ENCODE results near the gene PEX6. TPM values are rescaled to one million over a fixed set of nuclear protein-coding genes. Genes with fewer than 3 reads are reported as not detected.

The PEX6 gene
- total and polyA plus RNA-seq, 4 donors = 8.8 to 22.9 (median 13.8) TPM

GRCh38 chr6:42968783-42969182, 10.2 kb downstream of the PEX6 start:
- ATAC-seq (ENCODE audit: insufficient read depth, low FRiP score) = no peak
- no peak overlapping the region for H3K27ac ChIP-seq (ENCODE audit: low read depth in 1 of 2, low read length in 1 of 2)
- no peak for TF ChIP-seq CTCF (IDR thresholded peaks at IDR 0.05; ENCODE audit: control extremely low read depth, extremely low read depth)
- H3K4me3 ChIP-seq = no peak overlapping the region
- no peaks in the 10 kb centered on the region for H3K9me3 ChIP-seq (ENCODE audit: control insufficient read depth in 4 of 4, insufficient read depth in 3 of 4, low read length in 3 of 4)
- H3K9ac ChIP-seq (ENCODE audit: insufficient read depth in 1 of 2, low read length in 2 of 2) = no peak overlapping the region
- no peak for DNase-seq
- WGBS, 2 donors = 73 to 87% methylated on average over 4 of the region's 4 CpGs
- H3K36me3 ChIP-seq (ENCODE audit: control insufficient read depth in 4 of 4, insufficient read depth in 4 of 4, low read length in 4 of 4) = peaks cover 2 to 45% (median 13%) of the 10 kb centered on the region in 4 donors
- H3K27me3 ChIP-seq (ENCODE audit: control insufficient read depth in 3 of 3, insufficient read depth in 3 of 3, low read length in 2 of 3) = no peaks in the 10 kb centered on the region
- peaks cover 0 to 1% (median 0%) of the 10 kb centered on the region in 5 donors for H3K4me1 ChIP-seq (ENCODE audit: control insufficient read depth in 5 of 5, insufficient read depth in 5 of 5, low read length in 5 of 5)

DNA sequence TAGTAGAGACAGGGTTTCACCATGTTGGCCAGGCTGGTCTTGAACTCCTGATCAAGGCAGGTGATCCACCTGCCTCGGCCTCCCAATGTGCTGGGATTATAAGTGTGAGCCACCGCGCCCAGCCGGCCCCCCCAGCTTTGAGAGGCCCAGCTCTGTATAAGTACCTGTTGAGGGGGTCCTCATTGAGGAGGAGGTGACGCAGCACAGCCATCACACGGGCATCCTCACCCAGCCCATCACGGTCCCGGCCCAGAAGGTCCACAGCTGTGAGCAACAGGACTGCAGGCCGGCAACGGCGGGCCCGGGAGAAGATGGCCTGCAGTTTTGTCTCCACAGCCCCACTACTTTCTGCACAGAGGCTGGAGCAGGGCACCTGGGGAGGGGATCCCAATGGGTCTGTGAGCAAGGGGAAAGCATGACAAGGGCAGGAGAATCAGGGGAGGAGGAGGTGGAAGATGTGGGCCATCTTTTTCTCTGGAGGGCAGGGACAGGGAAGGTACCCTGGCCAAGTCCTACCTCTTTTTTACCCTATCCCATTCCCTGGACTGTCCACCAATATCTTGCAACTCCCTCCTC, 10.8 kb downstream of the PEX6 start:
- Histone ChIP-seq H3K4me3 (no peak overlapping the region), H3K9ac (ENCODE audit: insufficient read depth in 1 of 2, low read length in 2 of 2) (no peak overlapping the region), H3K27me3 (ENCODE audit: control insufficient read depth in 3 of 3, insufficient read depth in 3 of 3, low read length in 2 of 3) (no peaks in the 10 kb centered on the region), H3K4me1 (ENCODE audit: control insufficient read depth in 5 of 5, insufficient read depth in 5 of 5, low read length in 5 of 5) (no peaks in the 10 kb centered on the region), H3K27ac (ENCODE audit: low read depth in 1 of 2, low read length in 1 of 2) (no peak overlapping the region), H3K36me3 (ENCODE audit: control insufficient read depth in 4 of 4, insufficient read depth in 4 of 4, low read length in 4 of 4) (peaks cover 2 to 47% (median 13%) of the 10 kb centered on the region in 4 donors), H3K9me3 (ENCODE audit: control insufficient read depth in 4 of 4, insufficient read depth in 3 of 4, low read length in 3 of 4) (no peaks in the 10 kb centered on the region)
- WGBS, 2 donors = 96 to 98% methylated on average over 12 of the region's 12 CpGs
- ATAC-seq (ENCODE audit: insufficient read depth, low FRiP score) (no peak), DNase-seq (no peak)
- no peak for TF ChIP-seq CTCF (IDR thresholded peaks at IDR 0.05; ENCODE audit: control extremely low read depth, extremely low read depth)

DNA sequence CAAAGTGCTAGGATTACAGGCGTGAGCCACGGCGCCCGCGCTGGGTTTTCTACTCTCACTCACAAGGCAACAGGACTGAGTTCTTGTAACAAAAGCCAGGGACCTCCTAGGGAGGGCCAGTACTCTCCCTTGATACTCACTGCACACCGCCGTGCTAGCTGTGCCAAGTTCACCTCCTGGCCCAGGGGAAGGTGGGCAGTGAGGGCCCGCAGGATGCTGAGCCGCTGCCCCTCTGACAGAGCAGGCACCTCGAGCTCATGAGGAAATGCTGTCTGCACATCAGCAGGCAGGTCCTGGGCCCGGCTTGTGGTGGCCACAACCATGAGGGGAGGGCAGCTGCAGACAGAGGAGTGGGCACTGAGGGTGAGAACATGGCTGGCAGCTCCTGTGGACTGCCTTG, 11.8 kb downstream of the PEX6 start:
- Histone ChIP-seq H3K27me3 (ENCODE audit: control insufficient read depth in 3 of 3, insufficient read depth in 3 of 3, low read length in 2 of 3) (no peaks in the 10 kb centered on the region), H3K27ac (ENCODE audit: low read depth in 1 of 2, low read length in 1 of 2) (no peak overlapping the region), H3K4me1 (ENCODE audit: control insufficient read depth in 5 of 5, insufficient read depth in 5 of 5, low read length in 5 of 5) (no peaks in the 10 kb centered on the region), H3K9ac (ENCODE audit: insufficient read depth in 1 of 2, low read length in 2 of 2) (no peak overlapping the region), H3K4me3 (no peak overlapping the region), H3K36me3 (ENCODE audit: control insufficient read depth in 4 of 4, insufficient read depth in 4 of 4, low read length in 4 of 4) (peaks cover 2 to 52% (median 16%) of the 10 kb centered on the region in 4 donors), H3K9me3 (ENCODE audit: control insufficient read depth in 4 of 4, insufficient read depth in 3 of 4, low read length in 3 of 4) (no peaks in the 10 kb centered on the region)
- ATAC-seq (ENCODE audit: insufficient read depth, low FRiP score) = no peak
- no peak for DNase-seq
- TF ChIP-seq CTCF (IDR thresholded peaks at IDR 0.05; ENCODE audit: control extremely low read depth, extremely low read depth) = no peak
- 96 to 99% methylated on average over 11 of the region's 11 CpGs for WGBS, 2 donors

DNA sequence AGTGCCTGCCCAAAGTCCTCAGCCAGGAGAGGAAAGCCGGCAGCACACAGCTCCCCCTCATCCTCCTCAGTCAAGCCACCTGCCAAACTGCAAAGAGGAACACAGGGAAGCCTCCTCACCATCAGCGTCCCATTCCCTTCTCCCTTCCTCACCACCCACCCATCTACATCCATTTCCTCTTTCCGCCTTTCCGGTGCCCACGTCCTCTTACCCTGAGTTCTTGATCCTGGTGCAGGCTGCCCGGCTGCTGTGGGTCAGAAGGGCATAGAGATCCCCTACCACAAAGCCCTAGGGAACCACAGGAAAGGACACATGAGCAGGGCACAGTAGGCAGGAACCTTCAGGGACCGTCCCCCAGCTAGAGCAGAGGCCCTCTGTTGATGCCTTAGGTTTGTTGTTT, 12.4 kb downstream of the PEX6 start:
- no peaks in the 10 kb centered on the region for H3K9me3 ChIP-seq (ENCODE audit: control insufficient read depth in 4 of 4, insufficient read depth in 3 of 4, low read length in 3 of 4)
- no peaks in the 10 kb centered on the region for H3K4me1 ChIP-seq (ENCODE audit: control insufficient read depth in 5 of 5, insufficient read depth in 5 of 5, low read length in 5 of 5)
- no peak overlapping the region for H3K4me3 ChIP-seq
- 70 to 73% methylated on average over 7 of the region's 7 CpGs for WGBS, 2 donors
- no peak for TF ChIP-seq CTCF (IDR thresholded peaks at IDR 0.05; ENCODE audit: control extremely low read depth, extremely low read depth)
- ATAC-seq (ENCODE audit: insufficient read depth, low FRiP score) = no peak
- H3K27me3 ChIP-seq (ENCODE audit: control insufficient read depth in 3 of 3, insufficient read depth in 3 of 3, low read length in 2 of 3) = no peaks in the 10 kb centered on the region
- no peak for DNase-seq
- H3K27ac ChIP-seq (ENCODE audit: low read depth in 1 of 2, low read length in 1 of 2) = no peak overlapping the region
- peaks cover 2 to 52% (median 20%) of the 10 kb centered on the region in 4 donors for H3K36me3 ChIP-seq (ENCODE audit: control insufficient read depth in 4 of 4, insufficient read depth in 4 of 4, low read length in 4 of 4)
- no peak overlapping the region for H3K9ac ChIP-seq (ENCODE audit: insufficient read depth in 1 of 2, low read length in 2 of 2)
